GM18505 (cell line): Measurements from ENCODE around the gene PLA1A.
"Not testable (repeated sequence)": the region's sequence is repeated elsewhere in the genome, so short reads cannot be mapped to it uniquely, and the experiment has no call there.

Experiments used
- ATAC-seq: cut with Tn5 transposase; IDR thresholded peaks from one replicate; pipeline ENCODE4 v1.9.1; 2021; ENCODE audit not compliant: unreplicated experiment
- POLR2A ChIP-seq: IDR thresholded peaks from 4 replicates; pipeline ENCODE4 v1.6.1; 2011; ENCODE audit warnings: borderline replicate concordance; ENCODE audit not compliant: insufficient read depth, insufficient read length; ENCODE audit errors: extremely low read depth

Gene PLA1A

DNA sequence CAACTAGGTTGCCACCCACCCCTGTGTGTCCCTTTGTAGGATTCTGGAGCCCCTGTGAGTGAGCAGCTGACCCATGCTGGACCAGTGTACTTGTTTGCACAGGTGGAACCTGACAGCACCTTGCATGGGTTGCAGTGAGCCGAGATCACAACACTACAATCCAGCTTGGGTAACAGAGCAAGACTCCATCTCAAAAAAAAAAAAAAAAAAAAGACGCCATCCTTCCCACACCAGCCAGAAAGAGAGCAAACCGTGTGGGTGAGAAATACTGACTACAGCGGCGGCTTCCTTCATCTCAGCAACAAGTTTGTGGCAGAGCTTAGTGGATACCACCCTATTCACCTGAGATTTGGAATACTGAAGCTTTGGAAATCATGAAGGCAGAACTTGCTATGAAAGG, 37.5 kb upstream of the PLA1A start:
- no peak for ATAC-seq
- TF ChIP-seq POLR2A = no peak

DNA sequence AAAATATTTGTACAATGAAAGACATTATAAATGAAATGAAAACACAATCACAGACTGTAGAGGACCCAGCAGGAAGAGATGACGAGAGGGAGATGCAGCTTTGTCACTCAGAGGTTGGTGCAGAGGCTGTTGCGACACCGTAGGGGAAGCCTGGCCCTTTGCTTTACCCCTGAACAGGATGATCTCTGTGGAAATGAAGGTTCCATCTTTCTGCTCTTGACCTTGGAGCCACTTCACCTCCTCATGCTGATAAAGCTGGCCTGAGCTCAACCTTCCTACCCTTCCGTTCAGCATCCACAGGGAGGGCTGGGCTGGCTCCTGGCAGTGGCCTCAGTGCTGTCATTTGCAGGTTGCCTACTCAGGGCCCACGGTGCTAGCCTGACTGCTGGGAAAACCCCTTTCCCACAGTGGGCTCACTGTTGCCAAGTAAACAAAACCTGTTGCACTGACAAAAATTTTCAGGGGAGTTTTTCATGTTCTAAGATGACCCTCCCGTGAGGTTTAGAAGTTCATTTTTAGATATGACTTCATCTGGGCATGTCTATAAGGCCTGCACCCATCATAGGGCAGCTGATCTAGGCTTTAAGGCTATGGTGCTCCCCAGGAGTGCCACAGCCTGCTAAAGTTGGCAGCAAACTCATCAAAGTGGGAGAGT, 35.3 kb upstream of the PLA1A start:
- peak; percentile 69 for ATAC-seq
- peak; percentile 86 for TF ChIP-seq POLR2A

DNA sequence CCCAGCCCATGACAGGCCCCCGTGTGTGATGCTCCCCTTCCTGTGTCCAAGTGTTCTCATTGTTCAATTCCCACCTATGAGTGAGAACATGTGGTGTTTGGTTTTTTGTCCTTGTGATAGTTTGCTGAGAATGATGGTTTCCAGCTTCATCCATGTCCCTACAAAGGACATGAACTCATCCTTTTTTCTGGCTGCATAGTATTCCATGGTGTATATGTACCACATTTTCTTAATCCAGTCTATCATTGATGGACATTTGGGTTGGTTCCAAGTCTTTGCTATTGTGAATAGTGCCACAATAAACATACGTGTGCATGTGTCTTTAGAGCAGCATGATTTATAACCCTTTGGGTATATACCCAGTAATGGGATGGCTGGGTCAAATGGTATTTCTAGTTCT, 34.4 kb upstream of the PLA1A start:
- not testable (repeated sequence) for ATAC-seq

DNA sequence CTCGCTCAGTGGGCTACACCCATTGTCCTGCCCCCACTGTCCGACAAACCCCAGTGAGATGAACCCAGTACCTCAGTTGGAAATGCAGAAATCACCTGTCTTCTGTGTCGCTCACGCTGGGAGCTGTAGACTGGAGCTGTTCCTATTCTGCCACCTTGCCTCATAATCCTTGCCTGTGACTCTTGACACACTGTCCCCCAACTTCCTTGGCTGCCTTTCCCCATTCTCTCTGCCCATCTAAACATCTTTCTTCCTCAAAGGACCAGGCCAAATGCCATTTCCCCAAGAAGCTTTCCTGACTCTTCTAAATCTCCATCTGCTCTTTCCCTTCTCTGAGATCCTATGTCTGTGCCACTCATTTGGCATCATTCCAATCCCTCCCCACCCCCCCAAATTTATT, 28.5 kb upstream of the PLA1A start:
- no peak for ATAC-seq
- no peak for TF ChIP-seq POLR2A

DNA sequence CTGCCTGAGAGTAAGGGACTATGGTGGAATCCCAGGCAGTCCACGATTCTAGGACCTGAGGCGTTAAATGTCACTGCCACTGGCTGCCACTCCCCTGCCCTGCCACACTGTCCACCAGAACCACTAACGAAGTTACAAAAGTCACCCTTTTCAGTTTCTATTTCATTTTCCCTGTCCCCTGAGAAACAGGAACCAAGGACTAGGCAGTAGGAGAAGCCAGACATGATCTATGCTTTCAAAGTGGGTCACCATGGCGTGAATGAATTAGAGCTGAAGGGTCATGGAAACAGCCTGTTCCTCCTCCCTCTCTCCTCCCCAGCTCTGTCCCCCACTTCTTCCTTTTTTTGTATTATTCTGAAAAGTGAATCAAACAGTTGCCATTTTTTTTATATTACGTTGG, 27.5 kb upstream of the PLA1A start:
- peak; percentile 64 for ATAC-seq
- no peak for TF ChIP-seq POLR2A

DNA sequence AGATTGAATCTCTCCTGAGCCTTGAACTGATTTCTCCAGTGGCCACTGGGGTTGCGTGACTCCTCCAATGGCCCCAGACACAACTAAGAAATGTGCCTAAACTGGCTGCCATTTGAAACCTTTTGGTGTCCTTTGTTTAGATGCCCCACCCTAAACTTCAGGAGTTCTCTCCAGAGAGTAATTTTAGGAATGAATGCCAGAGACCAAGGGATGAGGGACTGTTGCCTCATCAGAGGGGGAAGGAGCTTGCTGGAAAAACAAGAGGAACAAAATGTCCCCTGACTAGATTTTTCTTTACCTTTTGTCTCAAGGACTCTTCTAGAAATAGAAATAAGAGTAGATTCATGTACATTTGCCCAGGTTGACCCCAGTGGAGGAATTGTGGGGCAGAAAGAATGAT, 26.5 kb upstream of the PLA1A start:
- no peak for TF ChIP-seq POLR2A
- ATAC-seq = no peak

DNA sequence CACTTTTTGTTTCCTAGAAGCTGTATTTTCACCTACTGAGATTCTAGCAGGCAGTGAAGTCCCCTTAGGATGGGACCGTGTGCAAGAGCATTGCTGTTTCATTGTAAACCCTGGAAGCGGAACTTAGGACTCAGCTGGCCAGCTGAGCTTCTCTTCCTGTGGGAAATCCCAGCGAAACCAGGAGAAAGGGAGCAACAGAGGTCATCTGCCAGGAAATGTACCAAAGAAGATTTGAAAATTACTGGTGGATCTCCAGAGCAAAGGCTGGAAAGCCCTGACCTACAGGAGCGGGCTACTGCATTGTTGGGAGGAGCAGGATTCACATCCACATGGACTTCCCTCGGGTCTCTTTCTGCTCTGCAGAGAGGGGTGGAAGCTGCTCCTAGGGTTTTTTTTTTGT, 26.0 kb upstream of the PLA1A start:
- no peak for TF ChIP-seq POLR2A
- no peak for ATAC-seq

DNA sequence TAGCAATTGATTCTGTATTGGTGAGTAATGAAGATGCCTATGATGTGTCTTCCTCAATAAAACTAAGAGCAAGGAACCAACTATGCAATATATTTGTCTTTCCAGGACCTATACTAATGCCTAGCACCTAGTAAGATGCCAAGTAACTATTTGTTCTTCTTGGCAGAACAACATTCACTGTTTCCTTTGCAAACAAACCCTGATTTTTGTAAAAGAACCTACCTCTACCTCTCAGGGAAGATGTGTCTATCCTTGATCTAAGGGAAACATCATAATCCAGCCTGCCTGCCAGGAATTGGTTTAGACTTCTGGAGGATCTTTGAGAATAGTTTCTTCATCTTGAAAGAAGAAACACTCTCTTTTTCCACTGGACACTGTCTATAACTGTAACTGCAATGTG, 22.2 kb upstream of the PLA1A start:
- no peak for TF ChIP-seq POLR2A
- ATAC-seq = no peak

DNA sequence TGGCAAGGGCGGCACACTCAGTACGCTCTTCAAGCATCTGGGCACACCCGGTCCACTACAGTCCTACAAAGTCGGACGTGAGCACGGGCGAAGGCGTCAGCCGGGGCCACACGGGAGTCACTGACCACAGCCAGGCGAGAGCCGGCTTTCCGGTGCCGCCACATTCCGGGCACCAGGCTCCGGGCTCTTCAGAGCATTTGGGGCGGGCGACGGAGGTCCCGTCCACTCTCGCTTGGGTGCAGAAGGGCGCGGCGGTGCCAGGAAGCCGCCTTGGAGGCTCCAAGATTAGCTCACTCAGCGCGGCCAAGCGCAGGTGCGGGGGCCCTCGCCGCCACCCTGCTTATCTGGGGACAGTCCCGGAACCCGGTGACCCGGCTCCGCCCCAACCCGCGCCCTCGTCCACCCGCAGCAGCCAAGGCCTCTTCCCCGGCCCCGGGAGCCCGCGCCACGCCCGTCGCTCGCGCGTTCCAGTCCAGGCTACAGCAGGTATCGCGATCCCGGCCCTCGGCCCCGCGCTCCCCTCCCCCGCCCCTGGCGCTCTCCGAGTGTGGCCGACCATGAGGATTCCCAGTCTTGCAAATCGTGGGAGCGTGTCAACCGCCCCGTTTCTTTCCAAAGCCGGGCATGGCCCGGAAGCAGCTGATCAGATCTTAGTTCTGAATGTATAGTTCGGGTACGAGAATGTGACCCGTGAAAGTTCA, 18.2 kb upstream of the PLA1A start, which contains the start of gene ADPRH:
TSS of gene ADPRH (plus strand) at position 127 of the 701 bp plus-strand sequence. CDS start 2,678 bp downstream, outside the sequence.
- ATAC-seq = peak; percentile 56
- peak; percentile 88 for TF ChIP-seq POLR2A

DNA sequence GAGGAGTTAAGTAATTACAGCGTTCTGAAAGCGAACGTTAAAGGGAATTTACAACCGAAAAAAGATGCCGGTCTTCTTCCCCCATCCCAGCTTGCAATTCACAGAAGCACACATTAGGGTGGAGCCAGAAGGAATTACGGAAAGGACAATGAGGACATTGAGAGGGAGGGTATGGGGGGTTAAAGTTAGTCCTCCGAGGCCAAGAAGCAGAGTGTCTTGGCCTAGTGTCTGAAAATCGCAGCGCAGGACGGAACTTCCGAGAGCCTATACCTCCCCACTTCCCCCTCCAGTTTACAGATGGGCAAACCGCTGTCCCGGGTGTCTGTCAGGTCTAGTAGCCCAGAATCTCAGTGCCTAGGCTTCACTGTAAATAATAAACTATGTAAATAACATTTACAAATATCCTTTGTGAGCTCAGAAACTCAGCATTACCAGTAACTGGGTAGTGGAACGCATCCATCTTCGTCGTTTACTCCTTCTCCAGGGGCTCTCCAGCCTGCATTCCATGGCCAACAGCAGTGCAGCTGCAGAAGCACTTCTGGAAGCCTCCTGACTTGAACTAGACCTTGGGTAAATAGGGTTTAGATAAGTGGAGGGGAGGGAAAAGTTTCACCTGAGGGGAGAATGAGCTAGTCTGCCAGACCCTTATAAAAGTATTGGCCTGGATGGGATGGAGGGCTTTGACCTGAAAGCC, 17.5 kb upstream of the PLA1A start:
- peak; percentile 14 for TF ChIP-seq POLR2A
- peak; percentile 63 for ATAC-seq

DNA sequence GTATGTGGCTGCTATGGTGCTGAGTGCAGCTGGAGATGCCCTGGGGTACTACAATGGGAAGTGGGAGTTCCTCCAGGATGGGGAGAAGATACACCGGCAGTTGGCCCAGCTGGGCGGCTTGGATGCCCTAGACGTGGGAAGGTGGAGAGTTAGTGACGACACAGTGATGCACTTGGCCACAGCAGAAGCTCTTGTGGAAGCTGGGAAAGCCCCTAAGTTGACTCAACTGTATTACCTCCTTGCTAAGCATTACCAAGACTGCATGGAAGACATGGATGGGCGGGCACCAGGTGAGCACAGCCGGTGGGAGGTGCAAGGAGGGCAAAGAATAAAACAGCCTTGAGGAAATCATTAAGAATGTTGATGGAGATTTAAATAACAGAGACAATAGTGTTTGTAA, 15.5 kb upstream of the PLA1A start:
- no peak for ATAC-seq
- peak; percentile 25 for TF ChIP-seq POLR2A

DNA sequence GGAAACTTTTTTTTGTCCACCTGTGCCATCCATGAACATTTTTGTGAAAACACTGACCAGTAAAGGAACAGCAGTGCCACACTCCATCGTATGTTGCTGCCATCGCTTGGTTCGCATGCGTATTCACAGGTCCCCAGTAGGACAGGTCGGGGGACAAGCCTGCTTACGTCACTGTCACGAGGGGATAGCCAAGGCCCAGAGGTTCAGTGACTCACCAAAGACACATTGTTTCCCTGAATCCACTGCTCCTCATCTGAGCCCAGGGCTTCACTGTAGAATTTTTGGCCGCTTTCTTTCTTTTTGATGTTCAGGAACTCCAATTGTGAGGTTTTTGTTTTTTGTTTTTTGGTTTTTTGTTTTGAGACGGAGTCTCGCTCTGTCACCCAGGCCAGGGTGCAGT, 12.5 kb upstream of the PLA1A start:
- ATAC-seq = no peak
- no peak for TF ChIP-seq POLR2A

DNA sequence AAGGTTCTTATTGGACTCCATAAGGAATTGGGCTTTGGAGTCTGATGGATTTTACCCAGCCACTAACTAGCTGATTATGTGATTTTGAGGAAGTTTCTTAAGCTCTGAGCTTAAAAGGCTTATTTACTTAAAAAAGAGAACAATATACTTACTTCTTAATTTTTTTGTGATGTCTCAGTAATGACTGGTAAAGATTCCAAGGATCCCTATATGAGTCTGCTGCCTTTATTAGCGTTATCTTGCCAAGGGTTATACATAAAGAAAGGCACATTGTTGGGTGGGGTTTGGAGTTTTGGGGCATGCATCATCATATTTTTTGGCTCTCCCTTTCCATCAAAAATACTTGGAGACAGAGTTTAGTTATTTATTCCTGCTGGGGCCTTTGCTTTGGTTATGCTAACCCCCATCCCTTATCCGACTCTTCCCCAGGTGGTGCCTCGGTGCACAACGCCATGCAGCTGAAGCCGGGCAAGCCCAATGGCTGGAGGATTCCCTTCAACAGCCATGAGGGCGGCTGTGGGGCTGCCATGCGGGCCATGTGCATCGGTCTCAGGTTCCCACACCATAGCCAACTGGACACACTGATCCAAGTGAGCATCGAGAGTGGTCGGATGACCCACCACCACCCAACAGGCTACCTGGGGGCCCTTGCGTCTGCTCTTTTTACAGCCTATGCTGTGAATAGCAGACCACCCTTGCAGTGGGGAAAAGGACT, 11.7 kb upstream of the PLA1A start:
- TF ChIP-seq POLR2A = no peak
- no peak for ATAC-seq
